ENCODE measurements around the gene NFXL1. TPM values are rescaled to one million over a fixed set of nuclear protein-coding genes. Genes with fewer than 3 reads are reported as not detected.

The NFXL1 gene
- total RNA-seq, 1 donor = 5.8 TPM

DNA sequence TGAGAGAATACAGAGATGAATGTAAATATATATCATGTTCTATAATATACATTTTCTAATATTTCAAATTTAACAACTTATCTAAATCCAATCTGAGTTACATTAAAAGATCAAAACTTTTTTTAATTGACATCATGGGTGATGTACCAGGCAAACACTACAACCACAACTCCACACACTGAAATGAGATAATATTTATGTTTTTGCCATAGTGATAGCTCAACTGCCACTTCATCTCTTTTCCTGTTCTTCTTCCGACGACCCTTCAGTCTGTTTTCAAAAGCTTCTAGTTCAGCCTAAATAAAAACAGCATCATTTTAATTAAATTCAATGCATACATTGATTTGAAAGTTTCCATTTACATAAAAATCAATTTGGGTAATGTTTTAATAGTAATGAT is 66.3 kb downstream of the NFXL1 start:
- H3K36me3 ChIP-seq (ENCODE audit: insufficient read depth, low read length) = peaks cover 5% of the 10 kb centered on the region

DNA sequence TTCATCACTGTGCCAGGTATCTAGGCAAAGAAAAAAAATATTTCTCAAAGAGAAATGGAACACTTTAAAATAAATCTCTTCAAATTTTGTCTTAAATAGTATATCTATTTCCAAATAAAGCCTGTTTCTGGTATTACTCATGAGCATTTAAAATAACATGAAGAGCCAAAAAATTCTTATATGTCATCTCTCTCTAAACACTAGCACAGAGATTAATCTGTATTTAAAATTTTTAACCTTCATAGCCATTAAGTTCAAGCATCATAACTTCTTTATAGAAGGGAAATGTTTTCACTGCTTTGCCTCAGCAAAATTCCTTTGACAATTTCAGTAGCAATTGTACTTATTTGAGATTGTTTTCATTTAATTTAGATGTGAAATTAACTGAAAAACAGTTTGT is 71.4 kb downstream of the NFXL1 start:
- Histone ChIP-seq H3K4me2 (ENCODE audit: insufficient read depth, low read length) (no peak overlapping the region), H3K27me3 (ENCODE audit: insufficient read depth, low read length) (no peaks in the 10 kb centered on the region), H3K36me3 (ENCODE audit: insufficient read depth, low read length) (peaks cover 8% of the 10 kb centered on the region), H3K79me2 (ENCODE audit: insufficient read depth, low read length) (no peaks in the 10 kb centered on the region), H3K4me1 (ENCODE audit: insufficient read depth, low read length) (peaks cover 4% of the 10 kb centered on the region), H4K20me1 (ENCODE audit: insufficient read depth, low read length) (no peaks in the 10 kb centered on the region), H3K9me3 (ENCODE audit: low read depth, low read length) (no peaks in the 10 kb centered on the region), H3K27ac (ENCODE audit: low read depth, low read length) (no peak overlapping the region), H3K4me3 (ENCODE audit: insufficient read depth, low read length) (no peak overlapping the region), H2AFZ (ENCODE audit: low read length) (no peak overlapping the region)
- TF ChIP-seq, protein P1, sequence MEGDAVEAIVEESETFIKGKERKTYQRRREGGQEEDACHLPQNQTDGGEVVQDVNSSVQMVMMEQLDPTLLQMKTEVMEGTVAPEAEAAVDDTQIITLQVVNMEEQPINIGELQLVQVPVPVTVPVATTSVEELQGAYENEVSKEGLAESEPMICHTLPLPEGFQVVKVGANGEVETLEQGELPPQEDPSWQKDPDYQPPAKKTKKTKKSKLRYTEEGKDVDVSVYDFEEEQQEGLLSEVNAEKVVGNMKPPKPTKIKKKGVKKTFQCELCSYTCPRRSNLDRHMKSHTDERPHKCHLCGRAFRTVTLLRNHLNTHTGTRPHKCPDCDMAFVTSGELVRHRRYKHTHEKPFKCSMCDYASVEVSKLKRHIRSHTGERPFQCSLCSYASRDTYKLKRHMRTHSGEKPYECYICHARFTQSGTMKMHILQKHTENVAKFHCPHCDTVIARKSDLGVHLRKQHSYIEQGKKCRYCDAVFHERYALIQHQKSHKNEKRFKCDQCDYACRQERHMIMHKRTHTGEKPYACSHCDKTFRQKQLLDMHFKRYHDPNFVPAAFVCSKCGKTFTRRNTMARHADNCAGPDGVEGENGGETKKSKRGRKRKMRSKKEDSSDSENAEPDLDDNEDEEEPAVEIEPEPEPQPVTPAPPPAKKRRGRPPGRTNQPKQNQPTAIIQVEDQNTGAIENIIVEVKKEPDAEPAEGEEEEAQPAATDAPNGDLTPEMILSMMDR (IDR thresholded peaks at IDR 0.05; ENCODE audit: extremely low read depth, low read depth, low read length) = no peak
- no peak for DNase-seq (ENCODE audit: insufficient read length, low spot score, missing footprints)

More for the DNA sequence above, 66.3 kb downstream of the NFXL1 start:
- no peak overlapping the region for H2AFZ ChIP-seq (ENCODE audit: low read length)
- peaks cover 23% of the 10 kb centered on the region for H3K4me1 ChIP-seq (ENCODE audit: insufficient read depth, low read length)
- TF ChIP-seq, protein P1 (IDR thresholded peaks at IDR 0.05; ENCODE audit: extremely low read depth, low read depth, low read length) = no peak
- H3K79me2 ChIP-seq (ENCODE audit: insufficient read depth, low read length) = no peaks in the 10 kb centered on the region
- no peak for DNase-seq (ENCODE audit: insufficient read length, low spot score, missing footprints)
- no peak overlapping the region for H3K4me2 ChIP-seq (ENCODE audit: insufficient read depth, low read length)
- no peaks in the 10 kb centered on the region for H4K20me1 ChIP-seq (ENCODE audit: insufficient read depth, low read length)
- H3K27me3 ChIP-seq (ENCODE audit: insufficient read depth, low read length) = no peaks in the 10 kb centered on the region
- H3K27ac ChIP-seq (ENCODE audit: low read depth, low read length) = no peak overlapping the region
- H3K9me3 ChIP-seq (ENCODE audit: low read depth, low read length) = no peaks in the 10 kb centered on the region
- H3K4me3 ChIP-seq (ENCODE audit: insufficient read depth, low read length) = no peak overlapping the region

DNA sequence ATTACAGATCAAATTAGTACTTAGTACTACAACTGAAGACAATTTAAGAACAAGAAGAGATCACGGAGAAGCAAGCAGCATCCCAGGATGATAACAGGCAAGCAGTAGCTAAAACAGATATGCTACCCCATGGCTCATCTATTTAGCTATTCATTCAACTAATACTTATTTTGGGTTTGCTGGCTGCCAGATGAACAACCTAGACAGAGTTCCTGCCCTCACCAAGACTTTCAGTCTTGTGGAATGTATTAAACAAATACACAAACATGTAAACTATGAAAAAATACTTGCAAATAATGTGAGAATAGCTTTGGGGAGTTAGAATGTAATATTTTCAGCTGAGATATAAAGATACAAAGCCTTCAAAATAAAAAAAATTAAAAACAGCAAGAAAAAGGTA is 74.1 kb downstream of the NFXL1 start:
- Histone ChIP-seq H3K4me2 (ENCODE audit: insufficient read depth, low read length) (no peak overlapping the region), H3K4me1 (ENCODE audit: insufficient read depth, low read length) (peaks cover 25% of the 10 kb centered on the region), H3K36me3 (ENCODE audit: insufficient read depth, low read length) (peaks cover 8% of the 10 kb centered on the region), H3K9me3 (ENCODE audit: low read depth, low read length) (no peaks in the 10 kb centered on the region), H3K27ac (ENCODE audit: low read depth, low read length) (no peak overlapping the region), H4K20me1 (ENCODE audit: insufficient read depth, low read length) (no peaks in the 10 kb centered on the region), H3K79me2 (ENCODE audit: insufficient read depth, low read length) (no peaks in the 10 kb centered on the region), H3K4me3 (ENCODE audit: insufficient read depth, low read length) (no peak overlapping the region), H2AFZ (ENCODE audit: low read length) (no peak overlapping the region), H3K27me3 (ENCODE audit: insufficient read depth, low read length) (no peaks in the 10 kb centered on the region)
- no peak for DNase-seq (ENCODE audit: insufficient read length, low spot score, missing footprints)
- TF ChIP-seq, protein P1 (IDR thresholded peaks at IDR 0.05; ENCODE audit: extremely low read depth, low read depth, low read length) = no peak

DNA sequence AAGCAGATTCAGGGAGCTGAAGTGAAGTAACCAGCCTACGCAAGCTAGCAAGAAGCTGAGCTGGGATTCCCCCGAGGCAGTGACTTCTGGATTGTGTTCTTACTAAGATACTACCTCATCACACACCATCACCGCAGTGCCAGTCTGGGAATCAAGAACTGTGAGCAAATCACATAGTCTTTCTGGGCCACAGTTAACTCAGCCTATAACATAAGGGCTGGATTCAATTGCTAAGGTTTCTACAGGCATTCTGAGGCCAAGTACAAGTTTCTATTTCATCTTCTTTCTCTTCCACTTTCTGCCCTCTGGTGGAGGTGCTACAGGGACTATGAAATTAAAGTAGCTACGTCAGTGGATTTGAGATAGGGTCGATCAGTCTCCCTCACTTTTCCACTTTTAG is 75.1 kb downstream of the NFXL1 start:
- TF ChIP-seq, protein P1 (IDR thresholded peaks at IDR 0.05; ENCODE audit: extremely low read depth, low read depth, low read length) = peak; percentile 39
- DNase-seq (ENCODE audit: insufficient read length, low spot score, missing footprints) = no peak
- H3K27me3 ChIP-seq (ENCODE audit: insufficient read depth, low read length) = no peaks in the 10 kb centered on the region
- peaks cover 25% of the 10 kb centered on the region for H3K4me1 ChIP-seq (ENCODE audit: insufficient read depth, low read length)
- peak overlapping the region; percentile 21 for H3K4me2 ChIP-seq (ENCODE audit: insufficient read depth, low read length)
- no peak overlapping the region for H3K4me3 ChIP-seq (ENCODE audit: insufficient read depth, low read length)
- H3K27ac ChIP-seq (ENCODE audit: low read depth, low read length) = peak overlapping the region; percentile 31
- H4K20me1 ChIP-seq (ENCODE audit: insufficient read depth, low read length) = no peaks in the 10 kb centered on the region
- no peaks in the 10 kb centered on the region for H3K9me3 ChIP-seq (ENCODE audit: low read depth, low read length)
- no peak overlapping the region for H2AFZ ChIP-seq (ENCODE audit: low read length)
- H3K79me2 ChIP-seq (ENCODE audit: insufficient read depth, low read length) = no peaks in the 10 kb centered on the region
- H3K36me3 ChIP-seq (ENCODE audit: insufficient read depth, low read length) = peaks cover 8% of the 10 kb centered on the region

Data from osteoblast (primary cell).